Activated gamma-delta T cell treated with anti-CD3 and anti-CD28 coated beads, Interleukin-2, amount 50 U/mL, for 16 hours (primary cell): Measurements from ENCODE around the gene FFAR2.
A peak's percentile ranks its signal among the peaks of the same experiment; 100 is the strongest.

Experiments
- DNase-seq: peaks from one replicate; pipeline ENCODE4 v3.0.0-alpha.2; 2020; ENCODE audit warnings: low read depth

Gene FFAR2

DNA sequence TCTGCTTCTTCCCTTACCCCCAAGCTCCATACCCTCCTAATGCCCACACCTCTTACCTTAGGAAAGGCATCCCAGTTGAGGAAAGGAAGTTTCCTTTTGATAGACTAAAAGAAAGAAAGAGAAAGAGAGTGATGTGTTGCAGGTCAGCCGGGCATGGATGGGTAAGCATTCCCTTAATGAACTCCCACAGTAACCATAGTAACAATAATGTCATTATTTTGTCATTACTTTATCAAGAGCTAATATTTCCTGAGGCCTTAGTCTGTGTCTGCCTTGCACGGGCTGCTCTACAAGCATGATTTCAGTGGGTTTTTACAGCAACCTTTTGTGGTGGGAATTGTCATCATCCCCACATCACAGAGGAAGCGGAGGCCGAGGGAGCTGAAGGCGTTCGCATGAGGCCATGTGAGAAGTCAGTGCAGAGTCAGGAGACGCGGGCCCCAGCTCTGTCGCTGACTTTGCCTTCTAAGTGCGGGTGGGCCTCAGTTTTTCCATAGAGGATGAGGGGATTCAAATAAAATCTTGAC, 39.7 kb downstream of the FFAR2 start:
- DNase-seq, result no peak

DNA sequence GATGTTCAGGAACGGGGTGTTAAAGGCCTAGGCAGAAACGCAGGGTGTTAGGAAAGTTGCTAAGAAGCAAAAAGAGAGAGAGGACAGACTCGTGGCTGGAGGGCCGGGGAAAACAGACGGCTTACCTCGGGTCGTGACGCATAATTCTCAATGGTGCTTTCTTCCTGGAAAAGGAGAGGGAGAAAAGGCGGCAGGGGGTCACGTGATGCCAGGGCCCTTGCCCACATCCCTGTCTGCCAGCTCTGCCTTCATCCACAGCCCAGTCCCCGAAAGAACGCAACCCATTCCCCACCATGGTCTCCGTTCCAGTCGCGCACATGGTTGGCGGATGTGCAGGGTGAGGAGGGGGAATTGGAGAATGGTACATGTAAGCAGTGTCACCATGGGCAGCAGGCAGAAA, 40.6 kb downstream of the FFAR2 start:
- DNase-seq, result no peak

DNA sequence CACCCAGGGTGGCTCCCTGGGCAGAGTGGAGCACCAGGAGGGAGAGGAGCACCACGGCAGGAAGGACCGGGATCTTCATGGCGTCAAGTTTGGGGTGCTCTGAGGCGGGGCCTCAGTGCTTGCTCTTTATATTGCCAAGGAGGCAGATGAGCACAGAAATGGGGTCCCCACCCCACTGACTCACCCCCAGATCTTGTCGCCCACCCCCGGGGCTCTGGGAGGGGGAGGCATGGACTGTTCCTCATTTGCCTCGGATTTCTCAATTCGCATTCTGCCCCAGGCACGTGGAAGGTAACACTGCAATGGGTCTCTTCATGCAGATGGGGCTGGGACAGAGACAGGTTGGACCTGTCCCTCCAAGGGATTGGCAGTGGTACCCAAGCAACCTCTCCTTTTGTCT, 42.3 kb downstream of the FFAR2 start, which contains the start of gene KRTDAP:
Gene KRTDAP, minus strand, starts transcription at position 101 of the 400 bp plus-strand sequence. Its CDS starts 22 bp downstream, at position 79.
- no peak for DNase-seq

DNA sequence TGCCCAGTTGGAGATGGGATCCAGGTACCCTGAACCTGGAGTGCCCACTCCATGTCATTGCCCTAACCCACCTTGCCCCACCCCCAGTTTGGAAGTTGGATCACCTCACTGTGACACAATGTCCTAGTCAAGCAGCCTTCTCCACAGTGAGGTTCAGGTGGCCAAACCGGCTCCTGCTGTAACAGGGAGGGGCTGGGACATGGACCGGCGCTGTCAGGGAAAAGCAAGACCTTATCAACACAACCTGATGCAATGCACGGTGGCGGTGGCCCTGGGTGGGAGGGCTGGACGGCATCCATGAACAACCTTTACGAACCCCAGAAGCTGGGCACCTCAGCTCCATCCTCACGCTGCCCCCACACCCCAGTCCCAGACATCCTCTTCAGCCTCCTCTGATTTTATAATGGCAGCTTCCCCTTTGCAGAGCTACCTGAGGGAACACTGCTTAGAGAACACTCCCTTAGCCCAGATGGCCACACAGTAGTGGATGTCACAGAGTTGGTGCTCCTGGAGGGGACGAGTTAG, 43.8 kb downstream of the FFAR2 start:
- DNase-seq, result no peak

DNA sequence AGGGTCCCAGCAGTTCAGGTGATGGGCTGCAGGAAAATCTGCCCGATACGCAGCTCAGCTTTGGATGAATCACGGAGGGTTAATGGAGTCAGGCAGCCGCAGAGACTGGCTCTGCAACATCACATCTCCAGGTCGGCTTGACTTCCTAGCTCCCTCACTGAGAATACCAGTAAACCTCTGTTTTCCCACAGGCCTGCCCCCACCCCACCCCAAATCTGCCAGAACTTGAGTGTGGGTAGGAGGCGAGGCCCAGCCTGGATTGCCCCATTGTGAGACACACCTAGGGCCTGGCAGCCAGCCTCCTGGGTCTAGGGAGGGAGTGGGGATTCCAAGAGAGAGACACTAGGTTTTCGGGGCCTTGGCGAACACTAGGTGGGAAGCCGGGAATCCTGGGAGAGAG, 45.9 kb downstream of the FFAR2 start:
- DNase-seq, result no peak

DNA sequence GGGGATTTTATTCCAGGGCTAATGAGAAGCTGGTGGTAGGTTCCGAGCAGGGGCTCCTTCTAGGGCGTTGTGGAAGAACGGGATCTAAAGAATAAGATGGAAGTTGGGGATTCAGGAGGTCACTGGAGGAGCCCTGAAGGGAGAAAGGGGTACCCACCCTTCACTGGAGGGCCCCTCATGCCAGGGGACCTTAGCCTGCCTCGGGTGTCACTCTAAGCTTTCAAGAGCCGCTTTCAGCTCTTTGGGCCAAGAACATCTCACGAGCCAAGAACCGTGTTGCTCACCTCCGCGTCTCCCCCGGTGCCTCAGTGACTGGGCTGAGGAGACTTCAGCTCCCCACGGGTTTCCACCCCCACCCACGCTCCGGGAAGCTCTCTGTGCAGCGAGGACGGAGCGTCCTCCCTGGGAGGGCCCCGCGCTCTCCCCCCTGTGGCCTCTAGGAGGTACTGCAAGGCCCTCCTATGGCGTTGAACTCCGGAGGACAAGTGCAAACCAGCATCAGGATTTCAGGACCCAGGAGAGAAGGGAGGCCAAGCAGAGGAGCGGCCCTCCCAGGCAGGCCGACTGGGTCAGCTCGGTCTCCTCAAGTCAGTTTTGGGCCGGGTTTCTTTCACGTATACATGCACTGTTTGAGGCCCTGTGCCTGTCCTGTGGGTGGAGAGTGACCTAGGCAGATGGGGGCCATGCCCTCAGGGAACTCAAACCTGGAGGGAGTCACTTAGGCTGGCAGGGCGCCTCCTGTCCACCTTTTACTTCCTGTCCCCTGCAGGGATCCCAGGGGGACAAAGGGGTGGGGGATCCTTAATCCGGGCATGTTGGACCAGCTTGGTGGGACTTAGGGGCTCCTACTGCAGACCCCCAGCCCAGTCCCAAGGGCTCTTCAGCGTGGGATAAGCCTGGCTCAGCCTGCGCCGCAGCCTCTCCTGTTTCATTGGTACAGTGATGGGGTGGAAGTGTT, 47.3 kb downstream of the FFAR2 start:
- peak; percentile 47 for DNase-seq

DNA sequence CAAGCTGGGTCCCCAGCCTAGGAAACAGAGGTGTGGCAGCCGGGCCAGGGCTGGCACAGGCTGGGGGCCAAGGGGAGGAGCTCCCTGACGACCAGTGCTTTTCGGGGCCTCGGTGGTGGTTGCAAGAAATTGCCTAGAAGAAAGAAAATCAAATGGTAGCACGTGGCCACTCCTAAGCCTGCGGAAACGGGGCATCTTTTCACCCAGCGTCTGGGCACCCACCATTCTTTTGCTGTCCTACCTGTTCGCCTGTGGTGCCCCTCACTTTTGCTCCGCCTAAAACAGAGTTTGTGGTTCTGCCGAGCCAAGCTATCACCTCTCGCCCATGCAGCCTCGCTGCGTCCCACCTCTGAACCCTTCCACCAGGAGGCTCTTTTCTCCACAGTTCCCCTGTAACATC, 49.3 kb downstream of the FFAR2 start:
- DNase-seq, result no peak

DNA sequence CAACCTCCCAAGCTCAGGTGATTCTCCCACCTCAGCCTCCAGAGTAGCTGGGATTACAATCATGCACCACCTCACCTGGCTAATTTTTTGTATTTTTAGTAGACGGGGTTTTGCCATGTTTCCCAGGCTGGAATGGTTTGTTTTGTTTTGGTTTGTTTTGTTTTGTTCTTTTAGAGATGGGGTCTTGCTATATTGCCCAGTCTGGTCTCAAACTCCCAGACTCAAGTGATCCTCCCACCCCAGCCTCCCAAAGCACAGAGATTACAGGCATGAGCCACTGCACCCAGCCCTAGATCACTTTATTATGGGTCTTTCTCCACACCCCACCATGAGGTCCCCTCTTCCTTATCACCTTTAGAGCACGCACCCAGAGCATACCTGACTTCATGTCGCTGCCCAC, 50.2 kb downstream of the FFAR2 start:
- no peak for DNase-seq

DNA sequence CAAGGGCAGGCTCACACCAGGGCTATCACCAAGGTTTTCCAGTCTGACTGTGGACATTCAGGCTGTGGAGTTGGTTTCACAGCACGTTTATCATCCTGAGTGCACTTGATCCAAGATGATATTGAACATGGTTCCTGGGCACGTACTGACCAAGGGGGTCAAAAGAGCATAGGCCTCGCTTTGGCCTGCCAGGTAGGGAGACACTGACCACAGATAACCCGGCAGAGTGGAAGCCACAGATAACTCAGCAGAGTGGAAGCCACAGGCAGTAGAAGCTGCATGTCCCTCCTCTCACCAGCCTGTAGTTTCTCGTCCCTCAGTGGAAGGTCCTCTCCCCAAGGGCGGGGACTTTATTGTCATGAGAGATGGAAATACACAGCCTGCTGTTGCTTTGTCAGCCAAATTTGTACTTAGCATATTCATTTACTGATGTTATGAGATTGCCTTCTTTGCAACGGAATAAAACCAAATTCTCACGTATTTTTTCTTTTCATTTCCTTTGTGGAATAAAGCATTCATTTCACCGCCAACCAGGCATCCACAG, 51.0 kb downstream of the FFAR2 start:
- no peak for DNase-seq

DNA sequence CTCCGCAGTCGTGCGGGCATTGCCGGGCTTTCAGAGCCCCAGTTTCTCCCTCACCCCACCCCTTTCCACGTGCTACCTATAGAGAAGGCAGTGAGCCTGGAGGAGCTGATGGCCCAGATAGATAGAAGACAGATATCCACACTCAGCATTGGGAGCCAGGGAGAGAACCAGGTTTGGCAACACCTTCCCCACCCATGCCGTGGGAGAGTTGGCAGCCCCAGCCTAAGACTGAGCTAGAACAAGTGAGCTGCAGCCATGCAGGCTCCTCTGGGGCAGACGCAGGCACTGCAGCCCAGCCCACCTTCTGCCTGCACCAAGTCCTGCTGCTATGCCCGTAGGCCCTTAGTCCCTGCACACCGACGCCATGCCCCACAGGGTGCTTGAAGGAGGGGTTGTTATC, 52.6 kb downstream of the FFAR2 start:
- no peak for DNase-seq
